IMR-90 (cell line): Measurements from ENCODE around the gene MTUS2. TPM values are rescaled to one million over a fixed set of nuclear protein-coding genes. Genes with fewer than 3 reads are reported as not detected.

Experiments used
- ATAC-seq: fragments of 200-7000 bp; cut with Tn5 transposase; 2 replicates; pipeline ENCODE4 v1.9.1; 2020; ENCODE audit warnings: low read depth, mild to moderate bottlenecking, moderate library complexity
- BruUV-seq: library from RNA; stranded (reverse); fragments of 400-500 nt; replicated peaks from 2 replicates; lab custom pipeline; 2021; lab: Mats Ljungman, UMichigan
- CTCF ChIA-PET: fragments of 300-600 bp; formaldehyde crosslinking; extraction: SDS; loops from one replicate; lab custom pipeline; 2021; ENCODE audit warnings: antibody characterized with exemption; lab: Yijun Ruan, JAX
- POLR2A ChIA-PET: fragments of 300-600 bp; sonication (Branson Sonifier 250); formaldehyde crosslinking; loops from one replicate; lab custom pipeline; 2022; ENCODE audit warnings: antibody characterized with exemption; ENCODE audit not compliant: unreplicated experiment; lab: Charles Lee
- DNase-seq: peaks from one replicate; pipeline ENCODE4 v3.0.0; 2013
- H2AFZ ChIP-seq: replicated peaks from 2 replicates; pipeline ENCODE3; 2013; ENCODE audit warnings: low read length, mild to moderate bottlenecking; ENCODE audit not compliant: poor library complexity
- H2AK5ac ChIP-seq: 2 replicates; pipeline ENCODE4 v1.6.1; 2013; ENCODE audit warnings: low read depth, low read length, inconsistent platforms
- H2AK9ac ChIP-seq: replicated peaks from 2 replicates; pipeline ENCODE3; 2013; ENCODE audit warnings: mild to moderate bottlenecking, low read depth, low read length, moderate library complexity; ENCODE audit not compliant: poor library complexity
- H2BK120ac ChIP-seq: 2 replicates; pipeline ENCODE4 v1.6.1; 2013; ENCODE audit warnings: low read depth, low read length, inconsistent platforms
- H2BK15ac ChIP-seq: 3 replicates; pipeline ENCODE4 v1.6.1; 2013; ENCODE audit warnings: low read depth, low read length, inconsistent platforms
- H2BK20ac ChIP-seq: 2 replicates; pipeline ENCODE4 v1.6.1; 2013; ENCODE audit warnings: low read depth, mild to moderate bottlenecking, inconsistent platforms, low read length, moderate library complexity
- H2BK5ac ChIP-seq: 2 replicates; pipeline ENCODE4 v1.6.1; 2013; ENCODE audit warnings: mild to moderate bottlenecking, low read depth, low read length, inconsistent platforms; ENCODE audit not compliant: poor library complexity, severe bottlenecking
- H3K14ac ChIP-seq: replicated peaks from 2 replicates; pipeline ENCODE4 v1.6.1; 2013; ENCODE audit warnings: low read depth, low read length, inconsistent platforms
- H3K18ac ChIP-seq: 2 replicates; pipeline ENCODE4 v1.6.1; 2013; ENCODE audit warnings: low read depth, low read length, control low read depth
- H3K23ac ChIP-seq: 2 replicates; pipeline ENCODE4 v1.6.1; 2013; ENCODE audit warnings: low read depth, low read length, inconsistent platforms
- H3K27ac ChIP-seq: 2 replicates; pipeline ENCODE4 v1.5.1; 2013; ENCODE audit warnings: mild to moderate bottlenecking, control low read depth, low read length; ENCODE audit not compliant: insufficient read depth
- H3K27me3 ChIP-seq: 2 replicates; pipeline ENCODE4 v1.6.1; 2013; ENCODE audit warnings: low read length; ENCODE audit not compliant: control insufficient read depth, insufficient read depth
- H3K36me3 ChIP-seq: 2 replicates; pipeline ENCODE4 v1.6.1; 2013; ENCODE audit warnings: low read length, mixed read lengths; ENCODE audit not compliant: control insufficient read depth, insufficient read depth
- H3K4ac ChIP-seq: 2 replicates; pipeline ENCODE4 v1.6.1; 2013; ENCODE audit warnings: low read depth, low read length, inconsistent platforms
- H3K4me1 ChIP-seq: 2 replicates; pipeline ENCODE4 v1.6.1; 2013; ENCODE audit warnings: low read length, mixed read lengths; ENCODE audit not compliant: control insufficient read depth, insufficient read depth
- H3K4me2 ChIP-seq: 2 replicates; pipeline ENCODE4 v1.6.1; 2013; ENCODE audit warnings: low read depth, mild to moderate bottlenecking, control low read depth, low read length, moderate library complexity
- H3K4me3 ChIP-seq: 2 replicates; pipeline ENCODE4 v1.5.1; 2013; ENCODE audit warnings: low read depth, mild to moderate bottlenecking, control low read depth, low read length, moderate library complexity; ENCODE audit not compliant: insufficient read depth
- H3K56ac ChIP-seq: 2 replicates; pipeline ENCODE4 v1.6.1; 2013; ENCODE audit warnings: low read length, inconsistent platforms; ENCODE audit not compliant: insufficient read depth; ENCODE audit errors: extremely low read depth
- H3K79me1 ChIP-seq, 2 experiments: 2 replicates each; pipeline ENCODE4 v1.6.1; 2013; ENCODE audit warnings: low read length in 2 of 2, inconsistent platforms in 1 of 2, low read depth in 1 of 2
- H3K9ac ChIP-seq: 2 replicates; pipeline ENCODE4 v1.6.1; 2013; ENCODE audit warnings: low read depth, low read length, control low read depth
- H3K9me1 ChIP-seq: 2 replicates; pipeline ENCODE4 v1.6.1; 2013; ENCODE audit warnings: low read length, inconsistent platforms; ENCODE audit not compliant: insufficient read depth
- H3K9me3 ChIP-seq: 2 replicates; pipeline ENCODE4 v1.6.1; 2013; ENCODE audit warnings: low read length; ENCODE audit not compliant: control insufficient read depth, insufficient read depth
- H4K20me1 ChIP-seq: 2 replicates; pipeline ENCODE4 v1.6.1; 2013; ENCODE audit warnings: low read length, inconsistent platforms; ENCODE audit not compliant: insufficient read depth
- H4K5ac ChIP-seq: 2 replicates; pipeline ENCODE4 v1.6.1; 2013; ENCODE audit warnings: mild to moderate bottlenecking, low read depth, low read length, control low read depth
- H4K8ac ChIP-seq, 2 experiments: 2 replicates each; pipeline ENCODE4 v1.6.1; 2013; ENCODE audit warnings: low read depth in 2 of 2, low read length in 2 of 2, control low read depth in 1 of 2, inconsistent platforms in 1 of 2
- H4K91ac ChIP-seq: 2 replicates; pipeline ENCODE4 v1.6.1; 2013; ENCODE audit warnings: low read depth, low read length, inconsistent platforms; ENCODE audit not compliant: insufficient read depth
- BHLHE40 ChIP-seq: fragments of 150-350 bp; IDR thresholded peaks from 2 replicates; pipeline ENCODE4 v1.6.1; 2016; ENCODE audit warnings: mild to moderate bottlenecking, low read depth, low read length
- CEBPB ChIP-seq: IDR thresholded peaks from 2 replicates; pipeline ENCODE4 v1.6.1; 2012; ENCODE audit warnings: low read depth, low read length, improper control_type of control experiment
- FOS ChIP-seq: fragments of 150-350 bp; IDR thresholded peaks from 2 replicates; pipeline ENCODE4 v1.6.1; 2016; ENCODE audit warnings: low read depth, low read length
- RCOR1 ChIP-seq: IDR thresholded peaks from 2 replicates; pipeline ENCODE4 v1.6.1; 2012; ENCODE audit warnings: mild to moderate bottlenecking, low read length, improper control_type of control experiment; ENCODE audit not compliant: insufficient replicate concordance
- WGBS, 2 experiments: methylation state at CpG; one replicate each; pipeline versions ENCODE4 v1.1.5 to v1.1.7; 2013; ENCODE audit warnings: missing lambda C conversion rate in 2 of 2; ENCODE audit not compliant: insufficient read length in 1 of 2; ENCODE audit errors: extremely low coverage in 2 of 2; 5-methylcytosine and 5-hydroxymethylcytosine counted together
- dilution Hi-C: fragments of 300-500 bp; cut with HindIII; formaldehyde crosslinking; loops from one replicate; pipeline ENCODE4 v1.14.3; 2018; ENCODE audit warnings: low sequenced_read_pairs; ENCODE audit not compliant: unreplicated experiment
- in situ Hi-C: fragments of 300-500 bp; cut with MboI; formaldehyde crosslinking; loops from 3 replicates; pipeline ENCODE4 v1.14.3; 2019; ENCODE audit warnings: low sequenced_read_pairs, inconsistent platforms, mixed read lengths
- intact Hi-C: fragments of 100-400 bp; cut with micrococcal nuclease; formaldehyde crosslinking; loops from 2 replicates; pipeline ENCODE4 v1.10.0; 2022
- polyA plus RNA-seq, 3 experiments: library from polyadenylated mRNA; depleted of rRNA; stranded (reverse); fragments of >200 nt; gene quantifications; 2 replicates each; pipeline ENCODE4 v1.2.3, GENCODE V29; 2012; ENCODE audit warnings: low replicate concordance in 1 of 3
- total RNA-seq: library from RNA; depleted of rRNA; stranded (reverse); fragments of >200 nt; gene quantifications from 2 replicates; pipeline ENCODE4 v1.2.3, GENCODE V29; 2012
- TF ChIP-seq, protein P1 (sequence below): fragments of 150-350 bp; IDR thresholded peaks from 2 replicates; pipeline ENCODE4 v1.6.1; 2017; ENCODE audit warnings: mild to moderate bottlenecking, antibody characterized with exemption, low read length, low read depth

MTUS2 gene
- total and polyA plus RNA-seq, 2 of the 4 experiments (the other 2 are of a cell fraction), result under 0.01 to 0.02 TPM

DNA sequence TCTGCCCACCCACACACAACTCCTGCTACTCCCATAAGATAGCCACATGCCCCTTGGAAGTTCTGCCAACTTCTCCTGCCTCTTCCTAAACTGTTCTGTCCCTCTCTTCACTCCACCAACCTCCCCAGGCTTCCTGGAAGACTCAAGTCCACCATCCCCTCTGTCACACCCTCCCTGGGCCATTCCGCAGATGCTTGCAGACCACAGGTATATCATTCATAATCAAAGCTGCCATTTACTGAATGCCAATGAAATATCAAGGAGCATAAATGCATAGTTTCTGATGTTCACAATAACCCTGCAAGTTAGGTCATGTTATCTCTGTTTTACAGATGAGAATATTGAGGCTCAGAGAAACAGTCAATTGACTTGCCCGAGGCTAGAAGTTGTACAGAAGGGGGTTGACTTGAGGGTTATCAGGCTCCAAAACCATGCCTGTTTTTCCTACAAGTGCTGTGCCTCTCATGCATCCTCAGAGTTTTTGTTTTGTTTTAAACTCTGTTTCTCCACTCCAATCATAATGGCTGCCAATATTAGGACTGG, 639.7 kb downstream of the MTUS2 start:
- Histone ChIP-seq H2BK120ac (no peak overlapping the region), H2AFZ (no peak overlapping the region), H3K4ac (no peak overlapping the region), H3K18ac (no peak overlapping the region), H3K79me1 (no peaks in the 10 kb centered on the region), H4K5ac (no peak overlapping the region), H2AK9ac (no peak overlapping the region), H2BK5ac (no peak overlapping the region), H3K4me3 (no peak overlapping the region), H4K8ac (no peak overlapping the region), H3K56ac (no peak overlapping the region), H3K14ac (no peak overlapping the region), H3K36me3 (no peaks in the 10 kb centered on the region), H2BK20ac (no peak overlapping the region), H4K91ac (no peak overlapping the region), H3K4me2 (no peak overlapping the region), H2AK5ac (no peak overlapping the region), H4K20me1 (no peaks in the 10 kb centered on the region), H3K9ac (no peak overlapping the region), H3K27ac (no peak overlapping the region), H3K23ac (no peak overlapping the region), H3K27me3 (peaks cover 41% of the 10 kb centered on the region), H3K4me1 (no peaks in the 10 kb centered on the region), H3K9me3 (no peaks in the 10 kb centered on the region), H2BK15ac (no peak overlapping the region), H3K9me1 (no peaks in the 10 kb centered on the region)
- ChIA-PET CTCF (no interaction called here), POLR2A (no interaction called here)
- intact Hi-C loops, result no loop called here
- DNase-seq (no peak), ATAC-seq (no peak)
- no TSS peak for BruUV-seq
- in situ Hi-C loops, result no loop called here
- WGBS, 2 experiments, result no CpG with 5 or more reads among the region's 2 CpGs
- dilution Hi-C loops, result no loop called here
- no peak for TF ChIP-seq FOS
- TF ChIP-seq, protein P1, sequence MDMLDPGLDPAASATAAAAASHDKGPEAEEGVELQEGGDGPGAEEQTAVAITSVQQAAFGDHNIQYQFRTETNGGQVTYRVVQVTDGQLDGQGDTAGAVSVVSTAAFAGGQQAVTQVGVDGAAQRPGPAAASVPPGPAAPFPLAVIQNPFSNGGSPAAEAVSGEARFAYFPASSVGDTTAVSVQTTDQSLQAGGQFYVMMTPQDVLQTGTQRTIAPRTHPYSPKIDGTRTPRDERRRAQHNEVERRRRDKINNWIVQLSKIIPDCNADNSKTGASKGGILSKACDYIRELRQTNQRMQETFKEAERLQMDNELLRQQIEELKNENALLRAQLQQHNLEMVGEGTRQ, result no peak
- TF ChIP-seq CEBPB, result no peak
- TF ChIP-seq RCOR1, result no peak
- no peak for TF ChIP-seq BHLHE40
